Measurements from ENCODE around the gene PDE3A. TPM values are rescaled to one million over a fixed set of nuclear protein-coding genes. Genes with fewer than 3 reads are reported as not detected.

The PDE3A gene
- total RNA-seq, 1 experiment from 2014 or later: 0.12 TPM

GRCh38 chr12:20510811-20511210, 142.5 kb downstream of the PDE3A start:
- no peaks in the 10 kb centered on the region for H4K20me1 ChIP-seq (ENCODE audit: insufficient read depth)
- intact Hi-C loops (cut with micrococcal nuclease): no loop called here
- no peak for DNase-seq (ENCODE audit: low read depth, low spot score)
- ATAC-seq: no peak
- no peaks in the 10 kb centered on the region for H3K79me2 ChIP-seq (ENCODE audit: insufficient read depth, low read length)
- H3K4me2 ChIP-seq (ENCODE audit: low read length): no peak overlapping the region
- TF ChIP-seq SP1 (IDR thresholded peaks at IDR 0.05; ENCODE audit: low read depth): no peak
- TF ChIP-seq POLR2AphosphoS5 (IDR thresholded peaks at IDR 0.05; ENCODE audit: low read depth, low read length): no peak
- no peak for TF ChIP-seq EGR1 (IDR thresholded peaks at IDR 0.05; ENCODE audit: low read depth)
- TF ChIP-seq ZFX (IDR thresholded peaks at IDR 0.05): no peak
- no peak for TF ChIP-seq TCF7L2 (IDR thresholded peaks at IDR 0.05; ENCODE audit: borderline replicate concordance, extremely low read depth, insufficient read depth, insufficient read length)
- no peak for TF ChIP-seq CTCF (IDR thresholded peaks at IDR 0.05 in 2 of 3, conservative IDR thresholded peaks at IDR 0.05 in 1 of 3; ENCODE audit: borderline replicate concordance in 1 of 3, insufficient read depth in 1 of 3, low read depth in 2 of 3, low read length in 2 of 3)
- no peak for TF ChIP-seq ZBTB33 (IDR thresholded peaks at IDR 0.05; ENCODE audit: extremely low read depth, insufficient replicate concordance, low read length)
- TF ChIP-seq CEBPB (IDR thresholded peaks at IDR 0.05; ENCODE audit: low read depth): no peak
- TF ChIP-seq REST (IDR thresholded peaks at IDR 0.05; ENCODE audit: low read depth): no peak
- TF ChIP-seq EZH2phosphoT487 (IDR thresholded peaks at IDR 0.05; ENCODE audit: borderline replicate concordance): no peak
- no peak for TF ChIP-seq POLR2A (IDR thresholded peaks at IDR 0.05; ENCODE audit: borderline replicate concordance, extremely low read depth, insufficient read depth, insufficient read length)
- no peak for TF ChIP-seq MAX (IDR thresholded peaks at IDR 0.05)
- TF ChIP-seq FOSL1 (IDR thresholded peaks at IDR 0.05; ENCODE audit: low read depth): no peak
- TF ChIP-seq CBX3 (IDR thresholded peaks at IDR 0.05; ENCODE audit: low read depth): no peak
- no peak for TF ChIP-seq ELF1 (IDR thresholded peaks at IDR 0.05; ENCODE audit: borderline replicate concordance, low read depth)
- TF ChIP-seq SRF (IDR thresholded peaks at IDR 0.05; ENCODE audit: low read depth): no peak
- no TSS peak for BruUV-seq (replicated peaks)
- ChIA-PET POLR2A (no interaction called here), CTCF (no interaction called here), RAD21 (ENCODE audit: low non-redundant PET in 1 of 2, low total read pairs in 2 of 2, uncharacterized antibody in 2 of 2, unreplicated experiment in 2 of 2) (no interaction called here)
- no peaks in the 10 kb centered on the region for H3K36me3 ChIP-seq (ENCODE audit: control insufficient read depth in 1 of 2, insufficient read depth in 2 of 2, low read length in 2 of 2)
- H3K9me2 ChIP-seq (ENCODE audit: insufficient read depth): no peaks in the 10 kb centered on the region
- H3K9me3 ChIP-seq (ENCODE audit: control insufficient read depth in 1 of 2, insufficient read depth in 1 of 2, low read depth in 1 of 2, low read length in 2 of 2): no peaks in the 10 kb centered on the region
- no peak overlapping the region for H2AFZ ChIP-seq (ENCODE audit: low read depth, low read length, poor library complexity, severe bottlenecking)
- no peaks in the 10 kb centered on the region for H3K4me1 ChIP-seq (ENCODE audit: control insufficient read depth in 1 of 2, insufficient read depth in 2 of 2, low read length in 2 of 2)
- H3K27ac ChIP-seq (ENCODE audit: low read depth, low read length): no peak overlapping the region
- H3K9ac ChIP-seq (ENCODE audit: low read length): no peak overlapping the region
- no peak overlapping the region for H3K4me3 ChIP-seq (replicated peaks in 1 of 2; ENCODE audit: low read depth in 1 of 2, low read length in 2 of 2)
- no peaks in the 10 kb centered on the region for H3K27me3 ChIP-seq (ENCODE audit: insufficient read depth, low read length)

Measured in HCT116 (cell line).